K562 treated with DMSO at 1 percent for 12 hours (cell line): ENCODE measurements around the gene OR1E1. TPM values are rescaled to one million over a fixed set of nuclear protein-coding genes. Genes with fewer than 3 reads are reported as not detected.

Experiments
- total RNA-seq: library from RNA; unstranded; fragments of 300-600 nt; gene quantifications from 2 replicates; pipeline ENCODE4 v1.2.3, GENCODE V29; 2022; ENCODE audit not compliant: insufficient read depth

The OR1E1 gene, protein sequence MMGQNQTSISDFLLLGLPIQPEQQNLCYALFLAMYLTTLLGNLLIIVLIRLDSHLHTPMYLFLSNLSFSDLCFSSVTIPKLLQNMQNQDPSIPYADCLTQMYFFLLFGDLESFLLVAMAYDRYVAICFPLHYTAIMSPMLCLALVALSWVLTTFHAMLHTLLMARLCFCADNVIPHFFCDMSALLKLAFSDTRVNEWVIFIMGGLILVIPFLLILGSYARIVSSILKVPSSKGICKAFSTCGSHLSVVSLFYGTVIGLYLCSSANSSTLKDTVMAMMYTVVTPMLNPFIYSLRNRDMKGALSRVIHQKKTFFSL
- total RNA-seq = not detected in 2 replicates

DNA sequence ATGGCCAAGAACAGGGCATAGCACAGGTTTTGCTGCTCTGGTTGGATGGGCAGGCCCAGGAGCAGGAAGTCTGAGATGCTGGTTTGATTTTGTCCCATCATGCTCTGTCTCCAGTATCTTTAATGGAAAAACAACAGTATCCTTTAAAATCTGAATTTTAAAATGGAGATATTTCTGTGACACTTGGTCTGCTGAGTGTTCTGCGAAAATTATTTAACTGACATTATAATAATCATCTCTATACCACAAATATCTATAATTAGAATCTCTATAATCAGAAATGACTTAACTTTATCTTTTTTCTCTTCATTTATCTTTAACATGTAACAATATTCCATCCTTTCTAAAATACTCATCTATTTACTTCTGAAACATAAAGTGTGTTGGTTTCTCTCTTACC is at the start of gene OR1E1:
TSS of gene OR1E1 (minus strand) at position 101 of the 400 bp plus-strand sequence. CDS start at position 101, 0 bp downstream.

DNA sequence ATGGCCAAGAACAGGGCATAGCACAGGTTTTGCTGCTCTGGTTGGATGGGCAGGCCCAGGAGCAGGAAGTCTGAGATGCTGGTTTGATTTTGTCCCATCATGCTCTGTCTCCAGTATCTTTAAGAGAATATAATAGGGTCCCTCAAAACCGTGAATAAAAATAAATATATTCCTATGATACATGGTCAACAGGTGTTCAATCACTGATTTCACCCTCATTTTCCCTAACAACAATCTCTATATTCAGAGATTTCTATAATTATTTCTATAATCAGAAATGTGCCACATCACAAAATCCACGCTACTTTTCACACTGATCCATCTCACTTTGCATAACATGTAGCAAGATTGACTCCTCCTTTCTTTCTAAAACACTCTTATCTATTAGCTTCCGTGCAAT is 35.5 kb upstream of the OR1E1 start, which contains the start of gene OR1E2:
TSS of gene OR1E2 (minus strand) at position 101 of the 400 bp plus-strand sequence. CDS start at position 101, 0 bp downstream.

DNA sequence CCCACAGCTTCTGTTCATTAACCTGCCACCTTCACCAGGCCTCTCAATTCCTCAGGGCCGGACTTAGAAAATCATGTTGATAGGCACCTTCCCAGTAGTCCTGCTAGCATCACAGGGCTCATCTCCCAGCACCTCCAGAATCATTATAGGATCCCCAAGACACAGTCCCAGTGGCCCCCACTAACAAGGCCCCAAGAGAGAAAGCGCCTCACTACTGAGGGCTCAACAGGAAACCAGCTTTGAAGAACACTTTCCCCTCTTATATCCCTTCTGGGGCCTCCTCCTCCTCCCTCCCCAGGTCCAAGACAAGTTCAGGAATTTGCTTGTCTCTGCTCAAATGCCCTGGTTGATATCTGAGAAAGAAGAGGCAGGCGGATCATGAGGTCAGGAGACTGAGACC is 12.9 kb upstream of the OR1E1 start, which contains the start of gene OR3A3:
TSS of gene OR3A3 (plus strand) at position 301 of the 400 bp plus-strand sequence.

DNA sequence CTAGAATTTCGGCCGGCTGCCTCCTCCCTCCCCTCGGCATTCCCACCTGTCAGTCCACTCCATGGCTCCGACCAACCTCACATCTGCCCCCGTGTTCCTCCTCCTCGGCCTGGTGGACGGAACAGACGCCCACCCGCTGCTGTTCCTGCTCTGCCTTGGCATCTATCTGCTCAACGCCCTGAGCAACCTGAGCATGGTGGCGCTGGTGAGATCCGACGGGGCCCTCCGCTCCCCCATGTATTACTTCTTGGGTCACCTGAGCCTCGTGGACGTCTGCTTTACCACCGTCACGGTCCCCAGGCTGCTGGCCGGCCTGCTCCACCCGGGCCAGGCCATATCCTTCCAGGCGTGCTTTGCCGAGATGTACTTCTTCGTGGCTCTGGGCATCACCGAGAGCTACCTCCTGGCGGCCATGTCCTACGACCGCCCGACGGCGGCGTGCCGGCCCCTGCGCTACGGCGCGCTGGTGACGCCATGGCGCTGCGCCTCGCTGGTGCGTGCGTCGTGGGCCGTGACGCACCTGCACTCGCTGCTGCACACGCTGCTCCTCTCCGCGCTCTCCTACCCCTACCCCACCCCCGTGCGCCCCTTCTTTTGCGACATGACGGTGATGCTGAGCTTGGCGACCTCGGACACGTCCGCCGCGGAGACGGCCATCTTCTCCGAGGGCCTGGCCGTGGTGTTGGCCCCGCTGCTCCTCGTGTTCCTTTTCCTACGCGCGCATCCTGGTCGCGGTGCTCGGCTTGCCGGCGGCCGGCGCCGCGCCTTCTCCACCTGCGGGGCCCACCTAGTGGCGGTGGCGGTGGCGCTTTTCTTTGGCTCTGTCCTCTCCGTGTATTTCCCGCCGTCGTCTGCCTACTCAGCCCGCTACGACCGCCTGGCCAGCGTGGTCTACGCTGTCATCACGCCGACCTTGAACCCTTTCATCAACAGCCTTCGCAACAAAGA is 12.1 kb downstream of the OR1E1 start, which contains the start of gene OR3A2:
TSS of gene OR3A2 (minus strand) at position 440 of the 948 bp plus-strand sequence.

Other genes with a start within 250 kb of the OR1E1 start
- not detected in 2 replicates for gene OR1A2, start 200.9 kb downstream of the OR1E1 start, total RNA-seq
- gene OR1A1, start 190.7 kb downstream of the OR1E1 start, total RNA-seq = not detected in 2 replicates
- not detected in 2 replicates for gene OR3A1, start 100.0 kb downstream of the OR1E1 start, total RNA-seq
- not detected in 2 replicates for gene OR3A2, start 12.1 kb downstream of the OR1E1 start, total RNA-seq
- gene OR3A3, start 13.0 kb upstream of the OR1E1 start, total RNA-seq = not detected in 2 replicates
- gene OR1E2, start 35.4 kb upstream of the OR1E1 start, total RNA-seq = not detected in 2 replicates
- 0.53 TPM in 1 of 2 replicates, not detected in the other for gene SPATA22, start 73.4 kb upstream of the OR1E1 start, total RNA-seq
- gene ASPA, start 77.6 kb upstream of the OR1E1 start, total RNA-seq = not detected in 2 replicates
- gene TRPV3, start 159.4 kb upstream of the OR1E1 start, total RNA-seq = not detected in 2 replicates
- 0.55 and 1.6 TPM in 2 replicates for gene TRPV1, start 211.0 kb upstream of the OR1E1 start, total RNA-seq
- 11.5 and 22.0 TPM in 2 replicates for gene SHPK, start 237.8 kb upstream of the OR1E1 start, total RNA-seq
- gene CTNS, start 238.3 kb upstream of the OR1E1 start, total RNA-seq = 13.6 and 28.7 TPM in 2 replicates